Measurements from ENCODE around the gene EXOC5. TPM values are rescaled to one million over a fixed set of nuclear protein-coding genes. Genes with fewer than 3 reads are reported as not detected.
A peak's percentile ranks its signal among the peaks of the same experiment; 100 is the strongest.

EXOC5 gene
- polyA plus RNA-seq, 1 donor from 2014 or later, result 138 TPM

GRCh38 chr14:57295239-57295638, 26.5 kb upstream of the EXOC5 start:
- Histone ChIP-seq H3K27ac (ENCODE audit: low read length) (no peak overlapping the region), H3F3A (ENCODE audit: insufficient read depth, low read length, poor library complexity, severe bottlenecking) (no peaks in the 10 kb centered on the region), H3K9ac (ENCODE audit: low read length) (no peak overlapping the region), H3K4me2 (ENCODE audit: low read length) (no peak overlapping the region), H3K27me3 (ENCODE audit: insufficient read depth, low read depth, low read length) (no peaks in the 10 kb centered on the region), H3K36me3 (ENCODE audit: insufficient read depth, low read length) (no peaks in the 10 kb centered on the region), H3K79me2 (replicated peaks; ENCODE audit: insufficient read depth, low read length) (no peaks in the 10 kb centered on the region), H3K9me2 (ENCODE audit: insufficient read depth, low read length) (no peaks in the 10 kb centered on the region), H2AFZ (ENCODE audit: low read depth, low read length) (no peak overlapping the region), H4K20me1 (ENCODE audit: insufficient read depth) (no peaks in the 10 kb centered on the region), H3K9me3 (ENCODE audit: low read length) (no peaks in the 10 kb centered on the region), H3K4me3 (ENCODE audit: low read length) (no peak overlapping the region)
- no peak for TF ChIP-seq EP300 (conservative IDR thresholded peaks at IDR 0.05; ENCODE audit: poor library complexity, severe bottlenecking)

DNA sequence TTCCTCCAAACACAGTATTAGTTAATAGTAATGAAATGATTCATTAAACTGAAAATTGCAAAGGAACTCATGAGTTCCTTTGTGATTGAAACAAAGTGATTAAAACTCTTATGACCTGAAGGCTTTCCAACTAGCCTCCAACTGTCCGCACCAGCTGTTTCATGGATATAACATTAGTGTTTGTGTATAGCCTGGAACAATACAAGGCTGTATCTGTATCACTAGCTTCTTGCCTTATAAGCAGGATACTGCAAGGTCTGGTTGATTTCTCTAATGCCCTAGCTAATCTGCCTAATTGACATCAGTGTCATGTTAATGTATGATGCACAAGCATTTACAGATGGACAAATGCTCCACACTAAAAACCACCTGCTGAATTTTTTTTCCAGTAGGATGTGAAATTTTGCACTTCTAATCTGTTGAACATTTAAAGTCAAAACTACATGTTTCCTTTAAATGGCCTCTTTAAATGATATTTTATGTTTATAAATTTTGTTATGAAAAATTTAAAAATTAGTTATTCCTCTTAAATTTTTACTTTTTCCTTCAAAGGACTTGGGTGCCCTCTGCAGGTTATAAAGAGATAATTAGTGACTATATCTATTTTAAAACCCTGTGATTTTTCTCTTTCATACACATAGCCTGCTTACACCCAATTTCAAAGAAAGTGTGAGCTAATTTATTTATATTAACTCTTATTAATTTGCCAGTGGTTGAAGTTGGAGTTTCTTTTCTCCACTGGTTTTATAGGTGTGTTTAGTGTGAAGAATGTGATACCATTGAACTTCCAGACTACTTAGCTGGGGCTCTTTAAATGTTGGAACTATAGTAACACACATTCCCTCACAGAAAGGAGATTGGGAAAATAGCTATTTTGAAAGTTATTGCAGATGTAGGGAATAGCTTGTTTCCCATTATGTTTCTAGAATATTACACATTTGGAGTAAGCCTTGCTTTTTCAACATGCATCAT, 25.4 kb upstream of the EXOC5 start:
- H3K4me3 ChIP-seq (ENCODE audit: low read length), result no peak overlapping the region
- H3K36me3 ChIP-seq (ENCODE audit: insufficient read depth, low read length), result no peaks in the 10 kb centered on the region
- peak; percentile 33 for TF ChIP-seq SMC3 (conservative IDR thresholded peaks at IDR 0.05; ENCODE audit: poor library complexity)
- no peak for TF ChIP-seq MXI1 (conservative IDR thresholded peaks at IDR 0.05; ENCODE audit: poor library complexity, severe bottlenecking)
- no peak for TF ChIP-seq POLR2AphosphoS5 (IDR thresholded peaks at IDR 0.05)
- TF ChIP-seq, protein P1, sequence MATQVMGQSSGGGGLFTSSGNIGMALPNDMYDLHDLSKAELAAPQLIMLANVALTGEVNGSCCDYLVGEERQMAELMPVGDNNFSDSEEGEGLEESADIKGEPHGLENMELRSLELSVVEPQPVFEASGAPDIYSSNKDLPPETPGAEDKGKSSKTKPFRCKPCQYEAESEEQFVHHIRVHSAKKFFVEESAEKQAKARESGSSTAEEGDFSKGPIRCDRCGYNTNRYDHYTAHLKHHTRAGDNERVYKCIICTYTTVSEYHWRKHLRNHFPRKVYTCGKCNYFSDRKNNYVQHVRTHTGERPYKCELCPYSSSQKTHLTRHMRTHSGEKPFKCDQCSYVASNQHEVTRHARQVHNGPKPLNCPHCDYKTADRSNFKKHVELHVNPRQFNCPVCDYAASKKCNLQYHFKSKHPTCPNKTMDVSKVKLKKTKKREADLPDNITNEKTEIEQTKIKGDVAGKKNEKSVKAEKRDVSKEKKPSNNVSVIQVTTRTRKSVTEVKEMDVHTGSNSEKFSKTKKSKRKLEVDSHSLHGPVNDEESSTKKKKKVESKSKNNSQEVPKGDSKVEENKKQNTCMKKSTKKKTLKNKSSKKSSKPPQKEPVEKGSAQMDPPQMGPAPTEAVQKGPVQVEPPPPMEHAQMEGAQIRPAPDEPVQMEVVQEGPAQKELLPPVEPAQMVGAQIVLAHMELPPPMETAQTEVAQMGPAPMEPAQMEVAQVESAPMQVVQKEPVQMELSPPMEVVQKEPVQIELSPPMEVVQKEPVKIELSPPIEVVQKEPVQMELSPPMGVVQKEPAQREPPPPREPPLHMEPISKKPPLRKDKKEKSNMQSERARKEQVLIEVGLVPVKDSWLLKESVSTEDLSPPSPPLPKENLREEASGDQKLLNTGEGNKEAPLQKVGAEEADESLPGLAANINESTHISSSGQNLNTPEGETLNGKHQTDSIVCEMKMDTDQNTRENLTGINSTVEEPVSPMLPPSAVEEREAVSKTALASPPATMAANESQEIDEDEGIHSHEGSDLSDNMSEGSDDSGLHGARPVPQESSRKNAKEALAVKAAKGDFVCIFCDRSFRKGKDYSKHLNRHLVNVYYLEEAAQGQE (IDR thresholded peaks at IDR 0.05; ENCODE audit: borderline replicate concordance), result no peak
- TF ChIP-seq TAF1 (IDR thresholded peaks at IDR 0.05; ENCODE audit: low read depth), result no peak
- TF ChIP-seq RAD21 (conservative IDR thresholded peaks at IDR 0.05), result peak; percentile 42
- TF ChIP-seq EZH2 (IDR thresholded peaks at IDR 0.05; ENCODE audit: borderline replicate concordance, insufficient read depth, low read length, poor library complexity, severe bottlenecking), result no peak
- peak; percentile 38 for TF ChIP-seq CTCF (IDR thresholded peaks at IDR 0.05; ENCODE audit: poor library complexity, severe bottlenecking)
- TF ChIP-seq EP300 (conservative IDR thresholded peaks at IDR 0.05; ENCODE audit: poor library complexity, severe bottlenecking), result no peak
- no peaks in the 10 kb centered on the region for H3K9me2 ChIP-seq (ENCODE audit: insufficient read depth, low read length)
- no peaks in the 10 kb centered on the region for H3F3A ChIP-seq (ENCODE audit: insufficient read depth, low read length, poor library complexity, severe bottlenecking)
- no peaks in the 10 kb centered on the region for H3K9me3 ChIP-seq (ENCODE audit: low read length)
- H2AFZ ChIP-seq (ENCODE audit: low read depth, low read length), result no peak overlapping the region
- H3K27ac ChIP-seq (ENCODE audit: low read length), result no peak overlapping the region
- H3K27me3 ChIP-seq (ENCODE audit: insufficient read depth, low read depth, low read length), result no peaks in the 10 kb centered on the region
- no peaks in the 10 kb centered on the region for H4K20me1 ChIP-seq (ENCODE audit: insufficient read depth)
- no peak overlapping the region for H3K9ac ChIP-seq (ENCODE audit: low read length)
- no peak overlapping the region for H3K4me2 ChIP-seq (ENCODE audit: low read length)
- H3K79me2 ChIP-seq (replicated peaks; ENCODE audit: insufficient read depth, low read length), result no peaks in the 10 kb centered on the region
